SK-N-SH (cell line): ENCODE data around the gene GPRASP3. TPM values are rescaled to one million over a fixed set of nuclear protein-coding genes. Genes with fewer than 3 reads are reported as not detected.
A peak's percentile ranks its signal among the peaks of the same experiment; 100 is the strongest.

Experiments used
- CTCF ChIA-PET: fragments of 300-600, 350-600 bp; formaldehyde crosslinking; extraction: SDS; loops from one replicate; lab custom pipeline; 2021; lab: Yijun Ruan, JAX
- POLR2A ChIA-PET: fragments of 350-600 bp; sonication (Branson Sonifier 250); formaldehyde crosslinking; extraction: SDS; loops from one replicate; lab custom pipeline; 2020; ENCODE audit warnings: antibody characterized with exemption, inconsistent platforms; lab: Yijun Ruan, JAX
- DNase-seq: peaks from one replicate; pipeline ENCODE4 v3.0.0; 2012
- H2AFZ ChIP-seq: fragments of 200-600 bp; sonication (generic); 2 replicates; pipeline ENCODE4 v1.8.1; 2016; ENCODE audit warnings: antibody characterized with exemption, mild to moderate bottlenecking, low read depth
- H3F3A ChIP-seq: fragments of 200-600 bp; sonication (generic); replicated peaks from 2 replicates; pipeline ENCODE3; 2016; ENCODE audit warnings: antibody characterized with exemption, mild to moderate bottlenecking; ENCODE audit not compliant: insufficient read depth
- H3K27ac ChIP-seq, 2 experiments: fragments of 200-500 bp in 1 of 2; fragments of 200-600 bp in 1 of 2; sonication (Bioruptor generic) in 1 of 2; sonication (generic), shearing (Covaris generic) in 1 of 2; 2 replicates each; pipeline versions ENCODE4 v1.5.1 to v1.6.1; 2014 to 2016; ENCODE audit warnings: low read depth in 2 of 2, inconsistent platforms in 1 of 2, low read length in 1 of 2, mild to moderate bottlenecking in 1 of 2, mixed read lengths in 1 of 2
- H3K27me3 ChIP-seq: fragments of 200-600 bp; sonication (generic), shearing (Covaris generic); 2 replicates; pipeline ENCODE4 v1.6.1; 2016; ENCODE audit warnings: mixed run types; ENCODE audit not compliant: insufficient read depth
- H3K36me3 ChIP-seq, 2 experiments: fragments of 200-500 bp in 1 of 2; fragments of 200-600 bp in 1 of 2; sonication (Bioruptor generic) in 1 of 2; sonication (generic) in 1 of 2; replicated peaks in 1 of 2; 2 replicates each; pipeline versions ENCODE3 to v1.5.1; 2014 to 2016; ENCODE audit warnings: low read length in 1 of 2, mild to moderate bottlenecking in 1 of 2; ENCODE audit not compliant: insufficient read depth in 2 of 2, control insufficient read depth in 1 of 2
- H3K4me1 ChIP-seq, 2 experiments: fragments of 200-500 bp in 1 of 2; fragments of 200-600 bp in 1 of 2; sonication (Bioruptor generic) in 1 of 2; sonication (generic), shearing (Covaris generic) in 1 of 2; 2 replicates each; pipeline versions ENCODE4 v1.5.1 to v1.6.1; 2014 to 2016; ENCODE audit warnings: low read depth in 1 of 2, low read length in 1 of 2, mixed run types in 1 of 2; ENCODE audit not compliant: insufficient read depth in 2 of 2, control insufficient read depth in 1 of 2
- H3K4me2 ChIP-seq: fragments of 200-600 bp; sonication (generic), shearing (Covaris generic); 2 replicates; pipeline ENCODE4 v1.6.1; 2017; ENCODE audit warnings: mixed run types
- H3K4me3 ChIP-seq, 2 experiments: fragments of 200-500 bp in 1 of 2; fragments of 200-600 bp in 1 of 2; sonication (Bioruptor generic) in 1 of 2; sonication (generic), shearing (Covaris generic) in 1 of 2; 2 replicates each; pipeline versions ENCODE4 v1.5.1 to v1.8.1; 2014 to 2016; ENCODE audit warnings: low read depth in 2 of 2, inconsistent platforms in 1 of 2, low read length in 1 of 2, mild to moderate bottlenecking in 1 of 2, mixed read lengths in 1 of 2, moderate library complexity in 1 of 2
- H3K79me2 ChIP-seq: fragments of 200-600 bp; sonication (generic); 2 replicates; pipeline ENCODE4 v1.8.1; 2017; ENCODE audit warnings: mild to moderate bottlenecking; ENCODE audit not compliant: insufficient read depth
- H3K9ac ChIP-seq: fragments of 200-600 bp; sonication (generic); 2 replicates; pipeline ENCODE4 v1.6.1; 2017; ENCODE audit warnings: mixed run types
- H3K9me2 ChIP-seq: fragments of 200-600 bp; sonication (generic); 2 replicates; pipeline ENCODE4 v1.6.1; 2017; ENCODE audit warnings: mixed run types
- H3K9me3 ChIP-seq: fragments of 200-600 bp; sonication (generic); 2 replicates; pipeline ENCODE4 v1.6.1; 2017; ENCODE audit warnings: mixed run types, mild to moderate bottlenecking, moderate library complexity
- H4K20me1 ChIP-seq: fragments of 200-600 bp; sonication (generic); 2 replicates; pipeline ENCODE4 v1.6.1; 2017; ENCODE audit warnings: mild to moderate bottlenecking, mixed run types; ENCODE audit not compliant: insufficient read depth
- CHD2 ChIP-seq: fragments of 150-350 bp; IDR thresholded peaks from 2 replicates; pipeline ENCODE4 v1.6.1; 2018; ENCODE audit warnings: low read length; ENCODE audit not compliant: partially characterized antibody
- CTCF ChIP-seq: fragments of 200-600 bp; sonication (generic); IDR thresholded peaks from 2 replicates; pipeline ENCODE4 v1.6.1; 2017; ENCODE audit warnings: antibody characterized with exemption, mild to moderate bottlenecking, moderate library complexity
- EP300 ChIP-seq, 2 experiments: IDR thresholded peaks; 2 replicates each; pipeline versions ENCODE4 v1.4.0 to v1.6.1; 2012; ENCODE audit warnings: borderline replicate concordance in 1 of 2, low read depth in 1 of 2, low read length in 1 of 2
- EZH2phosphoT487 ChIP-seq: fragments of 200-600 bp; sonication (generic); IDR thresholded peaks from 2 replicates; pipeline ENCODE4 v1.6.1; 2017; ENCODE audit warnings: low read depth, mixed run types, mild to moderate bottlenecking, antibody characterized with exemption, moderate library complexity, borderline replicate concordance
- FOSL2 ChIP-seq: IDR thresholded peaks from 2 replicates; pipeline ENCODE4 v1.4.0; 2012; ENCODE audit warnings: low read depth, mild to moderate bottlenecking, moderate library complexity, borderline replicate concordance
- FOXM1 ChIP-seq: IDR thresholded peaks from 2 replicates; pipeline ENCODE4 v1.4.0; 2012; ENCODE audit warnings: low read depth, mild to moderate bottlenecking
- GABPA ChIP-seq: IDR thresholded peaks from 2 replicates; pipeline ENCODE4 v1.4.0; 2012; ENCODE audit warnings: low read depth, mild to moderate bottlenecking
- GATA2 ChIP-seq: sonication (generic); formaldehyde crosslinking; IDR thresholded peaks from 2 replicates; pipeline ENCODE4 v1.5.0; 2020; ENCODE audit warnings: mild to moderate bottlenecking, missing genetic modification reagents
- MEF2A ChIP-seq: IDR thresholded peaks from 2 replicates; pipeline ENCODE4 v1.4.0; 2012; ENCODE audit warnings: low read depth, borderline replicate concordance
- MXI1 ChIP-seq: IDR thresholded peaks from 2 replicates; pipeline ENCODE4 v1.6.1; 2012; ENCODE audit warnings: mild to moderate bottlenecking, low read depth, low read length, improper control_type of control experiment
- NFIC ChIP-seq: IDR thresholded peaks from 2 replicates; pipeline ENCODE4 v1.4.0; 2012; ENCODE audit warnings: borderline replicate concordance
- NRF1 ChIP-seq: IDR thresholded peaks from 2 replicates; pipeline ENCODE4 v1.6.1; 2012; ENCODE audit warnings: low read depth, mild to moderate bottlenecking, low read length
- POLR2AphosphoS5 ChIP-seq: IDR thresholded peaks from 2 replicates; pipeline ENCODE4 v1.6.1; 2012; ENCODE audit warnings: low read depth, low read length
- RAD21 ChIP-seq: IDR thresholded peaks from 2 replicates; pipeline ENCODE4 v1.6.1; 2012; ENCODE audit warnings: mild to moderate bottlenecking, low read length
- RCOR1 ChIP-seq: fragments of 150-350 bp; IDR thresholded peaks from 2 replicates; pipeline ENCODE4 v1.6.1; 2017; ENCODE audit warnings: antibody characterized with exemption, low read length
- RXRA ChIP-seq: IDR thresholded peaks from 2 replicates; pipeline ENCODE4 v1.4.0; 2012; ENCODE audit warnings: low read depth, mild to moderate bottlenecking, borderline replicate concordance
- TAF1 ChIP-seq: IDR thresholded peaks from 2 replicates; pipeline ENCODE4 v1.6.1; 2012; ENCODE audit warnings: low read depth, mild to moderate bottlenecking, low read length, moderate library complexity, borderline replicate concordance
- TCF12 ChIP-seq: IDR thresholded peaks from 2 replicates; pipeline ENCODE4 v1.4.0; 2012
- TEAD4 ChIP-seq: IDR thresholded peaks from 2 replicates; pipeline ENCODE4 v1.4.0; 2012; ENCODE audit warnings: mild to moderate bottlenecking, borderline replicate concordance; ENCODE audit not compliant: insufficient read depth
- YY1 ChIP-seq: IDR thresholded peaks from 2 replicates; pipeline ENCODE4 v1.4.0; 2012; ENCODE audit warnings: low read depth, mild to moderate bottlenecking
- WGBS: methylation state at CpG from one replicate; pipeline ENCODE4 v1.1.6; 2017; ENCODE audit warnings: low lambda C conversion rate; 5-methylcytosine and 5-hydroxymethylcytosine counted together
- polyA plus RNA-seq, 3 experiments: library from polyadenylated mRNA; depleted of rRNA; stranded (reverse); fragments of >200 nt; gene quantifications; 2 replicates each; pipeline ENCODE4 v1.2.3, GENCODE V29; 2012

GPRASP3 gene
- polyA plus RNA-seq, 1 of the 3 experiments (the other 2 are of a cell fraction), result 2.5 TPM

GRCh38 chrX:102712216-102712966 lies 8.2 kb upstream of the GPRASP3 start, which contains the start of gene GPRASP2:
Gene GPRASP2 (plus strand): TSS chrX:102712448. CDS start chrX:102714870, 2,422 bp downstream.
- Histone ChIP-seq H3K36me3 (no peaks in the 10 kb centered on the region), H3K79me2 (0 out of 2 replicates have a peak, but pooled peaks cover 3% of the 10 kb centered on the region), H3K9me2 (no peaks in the 10 kb centered on the region), H3K9me3 (no peaks in the 10 kb centered on the region), H3K9ac (peak within 1 kb of the TSS; percentile 65; the same call in 1 of the 2 replicates), H3K27me3 (peaks cover 12% of the 10 kb centered on the region; the same call in 1 of the 2 replicates), H3K27ac (peak within 1 kb of the TSS; percentile 24 to 71; a peak in 3 of 4 replicates), H3F3A (no peaks in the 10 kb centered on the region), H3K4me3 (peak within 1 kb of the TSS; percentile 70 to 73), H4K20me1 (no peaks in the 10 kb centered on the region), H2AFZ (peak within 1 kb of the TSS; percentile 68; the same call in 1 of the 2 replicates), H3K4me2 (peak within 1 kb of the TSS; percentile 79), H3K4me1 (peaks cover 0 to 3% of the 10 kb centered on the region in 2 experiments; a peak in 1 of 4 replicates)
- peak; percentile 59 for TF ChIP-seq CHD2
- TF ChIP-seq EZH2phosphoT487, result no peak
- peak; percentile 69 for TF ChIP-seq YY1
- peak; percentile 25; the same call in 1 of the 2 replicates for TF ChIP-seq NRF1
- peak; percentile 74 for DNase-seq
- ChIA-PET CTCF (interaction anchor here (0.6 kb wide), 1 partner anchor 188 kb away, joined by 3 read pairs; no protein-coding TSS in a partner anchor), POLR2A (no interaction called here)
- 20% methylated on average over 10 of the region's 68 CpGs for WGBS

GRCh38 chrX:102712981-102713625 lies 7.4 kb upstream of the GPRASP3 start:
- H3K9me3 ChIP-seq, result no peaks in the 10 kb centered on the region
- H4K20me1 ChIP-seq, result no peaks in the 10 kb centered on the region
- H3K27ac ChIP-seq, result peak overlapping the region; percentile 24 to 71; a peak in 3 of 4 replicates
- H3K36me3 ChIP-seq, result no peaks in the 10 kb centered on the region
- peaks cover 12% of the 10 kb centered on the region; the same call in 1 of the 2 replicates for H3K27me3 ChIP-seq
- POLR2A ChIA-PET, result no interaction called here
- CTCF ChIA-PET, result interaction anchor here (0.6 kb wide), 1 partner anchor 188 kb away, joined by 3 read pairs; no protein-coding TSS in a partner anchor
- 6% methylated on average over 16 of the region's 23 CpGs for WGBS
- no peaks in the 10 kb centered on the region for H3K9me2 ChIP-seq
- peak overlapping the region; percentile 79 for H3K4me2 ChIP-seq
- peak overlapping the region; percentile 70 to 73 for H3K4me3 ChIP-seq
- H2AFZ ChIP-seq, result peak overlapping the region; percentile 68; the same call in 1 of the 2 replicates
- peak overlapping the region; percentile 65; the same call in 1 of the 2 replicates for H3K9ac ChIP-seq
- H3K4me1 ChIP-seq, result peaks cover 0 to 3% of the 10 kb centered on the region in 2 experiments; a peak in 1 of 4 replicates
- peak; percentile 47 for DNase-seq
- H3K79me2 ChIP-seq, result 0 out of 2 replicates have a peak, but pooled peaks cover 3% of the 10 kb centered on the region
- peaks cover under 1% of the 10 kb centered on the region for H3F3A ChIP-seq
- TF ChIP-seq NFIC (no peak), MXI1 (no peak), GATA2 (CRISPR knock-in tag) (no peak), GABPA (no peak), TCF12 (no peak), CTCF (peak; percentile 64), RAD21 (peak; percentile 56), RXRA (no peak), FOSL2 (no peak), FOXM1 (no peak), YY1 (no peak), POLR2AphosphoS5 (no peak), TAF1 (no peak), CHD2 (peak; percentile 72), EP300 (IDR thresholded peaks at IDR 0.05; ENCODE audit: borderline replicate concordance in 1 of 2, low read depth in 1 of 2, low read length in 1 of 2) (peak in 1 of 2 experiments; percentile 13; a peak in 1 of 4 replicates), RCOR1 (no peak), MEF2A (no peak), TEAD4 (no peak)
